Right lobe of liver (tissue), 6 donors: ENCODE results near the gene CCDC33. TPM values are rescaled to one million over a fixed set of nuclear protein-coding genes. Genes with fewer than 3 reads are reported as not detected.

Source experiments
- ATAC-seq, 4 donors: fragments of 200-7000 bp; cut with Tn5 transposase; one replicate each; pipeline ENCODE4 v1.9.1; 2020; ENCODE audit warnings: mild to moderate bottlenecking in 4 of 4, moderate library complexity in 4 of 4
- DNase-seq, 3 donors: peaks; one replicate each; pipeline ENCODE4 v3.0.0-alpha.2; 2020
- H3K27ac ChIP-seq, 3 donors: fragments of 200-600 bp; one replicate each; pipeline ENCODE4 v1.8.0; 2022
- H3K27me3 ChIP-seq, 2 donors: fragments of 200-600 bp; one replicate each; pipeline ENCODE4 v1.8.0; 2022
- H3K36me3 ChIP-seq, 4 donors: fragments of 200-600 bp; sonication (generic) in 1 of 4; one replicate each; pipeline versions ENCODE4 v1.5.1 to v1.8.0; 2017 to 2022; ENCODE audit warnings: control low read depth in 1 of 4
- H3K4me1 ChIP-seq, 4 donors: fragments of 200-600 bp; sonication (generic) in 1 of 4; one replicate each; pipeline versions ENCODE4 v1.5.1 to v1.8.0; 2017 to 2022; ENCODE audit warnings: control low read depth in 1 of 4
- H3K4me3 ChIP-seq, 3 donors: fragments of 200-600 bp; one replicate each; pipeline ENCODE4 v1.8.0; 2022
- H3K9me3 ChIP-seq, 4 donors: fragments of 200-600 bp; sonication (generic) in 1 of 4; one replicate each; pipeline versions ENCODE4 v1.5.1 to v1.8.0; 2017 to 2022; ENCODE audit warnings: control low read depth in 1 of 4
- POLR2A ChIP-seq: fragments of 450-650 bp; IDR thresholded peaks from one replicate; pipeline ENCODE4 v1.6.1; 2017; ENCODE audit warnings: antibody characterized with exemption, mild to moderate bottlenecking
- WGBS: methylation state at CpG from one replicate; pipeline ENCODE4 v1.1.6; 2018; ENCODE audit warnings: low coverage, low lambda C conversion rate; ENCODE audit not compliant: insufficient coverage; ENCODE audit errors: missing lambda C conversion rate; 5-methylcytosine and 5-hydroxymethylcytosine counted together
- intact Hi-C, 2 donors: fragments of 100-400 bp; cut with DNase I; formaldehyde crosslinking; loops; one replicate each; pipeline versions ENCODE4 v1.11.2 to v1.14.1; 2022
- total RNA-seq, 6 experiments: library from RNA; depleted of rRNA in 2 of 6; stranded (reverse); fragments of >200 nt in 2 of 6; fragmentation: NEBNext Ultra II Directional in 3 of 6; extraction: Animal tissue kit (Norgen Biotek cat#: 25700) in 3 of 6; gene quantifications; one replicate each; pipeline versions ENCODE4 v1.1.0 to v1.2.4, GENCODE V29; 2016 to 2023
- TF ChIP-seq, protein P1 (sequence below), 4 donors: fragments of 200-600 bp in 3 of 4; fragments of 450-650 bp in 1 of 4; IDR thresholded peaks; one replicate each; pipeline versions ENCODE4 v1.5.1 to v1.8.0; 2016 to 2022; ENCODE audit warnings: antibody characterized with exemption in 4 of 4, mild to moderate bottlenecking in 2 of 4
- donor health status: DM: no; HTN: yes; CAD: no.
- donor health status: DM: no; HTN: no; CAD: no.
- donor health status: DM: no; HTN: no; CAD: no.
- donor health status: DM: no; HTN: yes; CAD: no.
- donor health status: DM: no; HTN: yes; CAD: no.

Gene CCDC33
- total RNA-seq, 6 experiments from 2014 or later: not detected

GRCh38 chr15:74193905-74194304 is 42.2 kb upstream of the CCDC33 start:
- 45% methylated on average over 3 of the region's 6 CpGs for WGBS
- Histone ChIP-seq H3K9me3 (no peaks in the 10 kb centered on the region), H3K36me3 (no peaks in the 10 kb centered on the region), H3K4me1 (no peaks in the 10 kb centered on the region), H3K4me3 (no peak overlapping the region), H3K27ac (no peak overlapping the region), H3K27me3 (no peaks in the 10 kb centered on the region)
- TF ChIP-seq POLR2A: no peak
- TF ChIP-seq, protein P1, sequence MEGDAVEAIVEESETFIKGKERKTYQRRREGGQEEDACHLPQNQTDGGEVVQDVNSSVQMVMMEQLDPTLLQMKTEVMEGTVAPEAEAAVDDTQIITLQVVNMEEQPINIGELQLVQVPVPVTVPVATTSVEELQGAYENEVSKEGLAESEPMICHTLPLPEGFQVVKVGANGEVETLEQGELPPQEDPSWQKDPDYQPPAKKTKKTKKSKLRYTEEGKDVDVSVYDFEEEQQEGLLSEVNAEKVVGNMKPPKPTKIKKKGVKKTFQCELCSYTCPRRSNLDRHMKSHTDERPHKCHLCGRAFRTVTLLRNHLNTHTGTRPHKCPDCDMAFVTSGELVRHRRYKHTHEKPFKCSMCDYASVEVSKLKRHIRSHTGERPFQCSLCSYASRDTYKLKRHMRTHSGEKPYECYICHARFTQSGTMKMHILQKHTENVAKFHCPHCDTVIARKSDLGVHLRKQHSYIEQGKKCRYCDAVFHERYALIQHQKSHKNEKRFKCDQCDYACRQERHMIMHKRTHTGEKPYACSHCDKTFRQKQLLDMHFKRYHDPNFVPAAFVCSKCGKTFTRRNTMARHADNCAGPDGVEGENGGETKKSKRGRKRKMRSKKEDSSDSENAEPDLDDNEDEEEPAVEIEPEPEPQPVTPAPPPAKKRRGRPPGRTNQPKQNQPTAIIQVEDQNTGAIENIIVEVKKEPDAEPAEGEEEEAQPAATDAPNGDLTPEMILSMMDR (IDR thresholded peaks at IDR 0.05): no peak
- ATAC-seq (no peak), DNase-seq (no peak)
- intact Hi-C loops: no loop called here

DNA sequence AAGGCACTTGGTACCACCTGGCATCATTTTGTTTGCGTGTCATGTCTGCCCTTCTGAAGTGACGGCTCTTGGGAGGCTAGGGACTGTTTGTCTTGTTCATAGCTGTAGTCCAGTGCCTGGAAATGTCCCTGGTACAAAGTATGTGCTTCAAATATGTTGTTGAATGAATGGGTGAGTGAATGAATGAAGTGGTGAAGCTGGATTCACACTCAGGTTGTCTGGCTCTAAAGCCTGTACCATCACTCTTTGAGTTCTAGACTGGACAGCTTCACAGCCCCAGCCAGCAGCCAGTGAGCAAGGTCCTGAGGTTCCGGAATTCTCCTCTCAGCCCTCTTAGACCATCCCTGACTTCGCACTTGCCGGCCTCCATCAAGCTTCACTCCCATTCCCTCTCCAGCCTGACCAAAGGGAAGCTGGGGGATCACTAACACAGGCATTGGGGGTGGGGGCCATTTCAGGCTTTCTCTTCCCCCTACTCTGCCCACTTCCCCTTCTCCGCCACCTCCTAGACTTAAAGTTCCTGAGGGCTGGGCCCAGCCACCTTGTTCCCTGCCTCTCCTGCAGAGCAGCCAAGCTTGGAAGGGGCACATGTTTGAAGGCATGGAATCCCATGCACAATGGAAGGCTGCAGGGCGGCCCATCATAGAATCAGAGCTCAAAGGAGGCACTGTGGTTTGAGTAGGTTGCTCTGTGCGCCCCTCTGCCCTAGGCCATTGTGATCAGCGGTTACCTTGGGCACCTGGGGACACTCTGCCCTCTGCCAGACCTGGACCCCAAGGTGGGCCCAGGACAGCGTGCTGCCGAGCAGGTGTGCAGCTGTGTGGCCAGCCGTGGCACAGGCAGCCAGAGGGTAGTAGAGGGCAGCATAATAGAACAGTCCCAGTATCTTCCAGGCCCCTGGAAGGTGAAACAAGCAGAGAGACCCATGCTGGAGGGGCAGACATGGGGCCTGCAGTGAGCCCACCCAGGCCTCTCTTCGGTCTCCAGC is 41.3 kb upstream of the CCDC33 start:
- 77% methylated on average over 4 of the region's 13 CpGs for WGBS
- Histone ChIP-seq H3K9me3 (no peaks in the 10 kb centered on the region), H3K27me3 (no peaks in the 10 kb centered on the region), H3K27ac (no peak overlapping the region), H3K4me1 (no peaks in the 10 kb centered on the region), H3K36me3 (no peaks in the 10 kb centered on the region), H3K4me3 (no peak overlapping the region)
- intact Hi-C loops: no loop called here
- no peak for TF ChIP-seq POLR2A
- TF ChIP-seq, protein P1 (IDR thresholded peaks at IDR 0.05): no peak
- ATAC-seq (no peak), DNase-seq (no peak)

GRCh38 chr15:74196175-74196574 is 40.0 kb upstream of the CCDC33 start:
- H3K27me3 ChIP-seq: no peaks in the 10 kb centered on the region
- no peaks in the 10 kb centered on the region for H3K36me3 ChIP-seq
- TF ChIP-seq, protein P1 (IDR thresholded peaks at IDR 0.05): no peak
- no peak for TF ChIP-seq POLR2A
- DNase-seq: peak in 1 of 3 donors; percentile 35
- H3K9me3 ChIP-seq: no peaks in the 10 kb centered on the region
- no peak overlapping the region for H3K27ac ChIP-seq
- 48% methylated on average over 6 of the region's 7 CpGs for WGBS
- ATAC-seq: peak in 1 of 4 donors; percentile 35
- H3K4me3 ChIP-seq: no peak overlapping the region
- intact Hi-C loops: no loop called here
- H3K4me1 ChIP-seq: peaks cover 0 to 3% (median 0%) of the 10 kb centered on the region in 4 donors

GRCh38 chr15:74197176-74197965 is 38.8 kb upstream of the CCDC33 start:
- intact Hi-C loops: no loop called here
- no peaks in the 10 kb centered on the region for H3K9me3 ChIP-seq
- no peak for TF ChIP-seq POLR2A
- TF ChIP-seq, protein P1 (IDR thresholded peaks at IDR 0.05): no peak
- no peak overlapping the region for H3K4me3 ChIP-seq
- ATAC-seq (no peak), DNase-seq (no peak)
- H3K27ac ChIP-seq: no peak overlapping the region
- no peaks in the 10 kb centered on the region for H3K36me3 ChIP-seq
- 100% methylated on average over 1 of the region's 9 CpGs for WGBS
- H3K27me3 ChIP-seq: no peaks in the 10 kb centered on the region
- H3K4me1 ChIP-seq: peaks cover 0 to 3% (median 0%) of the 10 kb centered on the region in 4 donors
